SU-DHL-6 (cell line): Measurements from ENCODE around the gene SERPINB3.

ENCODE experiments used
- H2AFZ ChIP-seq: fragments of 200-600 bp; sonication (generic); 2 replicates; pipeline ENCODE4 v1.6.1; 2014; ENCODE audit warnings: low read depth, mild to moderate bottlenecking, moderate library complexity, mixed read lengths, antibody characterized with exemption, low read length; ENCODE audit not compliant: severe bottlenecking
- H3F3A ChIP-seq: fragments of 200-600 bp; shearing (Covaris generic); 2 replicates; pipeline ENCODE4 v1.6.0; 2016; ENCODE audit warnings: antibody characterized with exemption, mild to moderate bottlenecking; ENCODE audit not compliant: insufficient read depth
- H3K27ac ChIP-seq: fragments of 200-600 bp; sonication (generic); 2 replicates; pipeline ENCODE4 v1.5.1; 2016; ENCODE audit warnings: low read depth, mild to moderate bottlenecking, low read length, moderate library complexity, mixed read lengths
- H3K27me3 ChIP-seq: fragments of 200-600 bp; sonication (generic), shearing (Covaris generic); 2 replicates; pipeline ENCODE4 v1.6.0; 2014; ENCODE audit warnings: mild to moderate bottlenecking, low read length
- H3K36me3 ChIP-seq: fragments of 200-600 bp; sonication (generic); 2 replicates; pipeline ENCODE4 v1.6.1; 2014; ENCODE audit warnings: mild to moderate bottlenecking, low read length, mixed read lengths
- H3K4me2 ChIP-seq: fragments of 300-600, 200-600 bp; shearing (Covaris generic), sonication (generic); 2 replicates; pipeline ENCODE4 v1.6.0; 2014; ENCODE audit warnings: low read length, low read depth, mild to moderate bottlenecking; ENCODE audit not compliant: poor library complexity, severe bottlenecking
- H3K4me3 ChIP-seq: fragments of 200-600 bp; sonication (generic); 2 replicates; pipeline ENCODE4 v1.5.1; 2014; ENCODE audit warnings: antibody characterized with exemption, low read length, mild to moderate bottlenecking, mixed read lengths; ENCODE audit not compliant: insufficient read depth, poor library complexity, severe bottlenecking
- H3K79me2 ChIP-seq: fragments of 200-600 bp; sonication (generic); 2 replicates; pipeline ENCODE4 v1.6.1; 2014; ENCODE audit warnings: mild to moderate bottlenecking, low read length, moderate library complexity; ENCODE audit not compliant: insufficient read depth
- H3K9ac ChIP-seq: fragments of 200-600 bp; sonication (generic); 2 replicates; pipeline ENCODE4 v1.7.0; 2014; ENCODE audit warnings: mild to moderate bottlenecking, low read length
- H3K9me2 ChIP-seq: fragments of 200-600 bp; sonication (generic); replicated peaks from 2 replicates; pipeline ENCODE4 v1.6.1; 2014; ENCODE audit warnings: low read length; ENCODE audit not compliant: insufficient read depth
- H3K9me3 ChIP-seq: fragments of 200-600 bp; sonication (generic); 2 replicates; pipeline ENCODE4 v1.6.1; 2014; ENCODE audit warnings: low read length, mixed read lengths; ENCODE audit not compliant: insufficient read depth
- H4K20me1 ChIP-seq: fragments of 200-600 bp; sonication (generic); 2 replicates; pipeline ENCODE4 v1.6.1; 2014; ENCODE audit warnings: low read depth, mild to moderate bottlenecking, antibody characterized with exemption, low read length, moderate library complexity, mixed read lengths
- EZH2phosphoT487 ChIP-seq: fragments of 200-600 bp; sonication (generic), shearing (Covaris generic); conservative IDR thresholded peaks from 2 replicates; pipeline ENCODE4 v1.6.1; 2018; ENCODE audit warnings: mild to moderate bottlenecking, antibody characterized with exemption, low read length, moderate library complexity, mixed read lengths
- TF ChIP-seq, protein P1 (sequence below): fragments of 200-600 bp; sonication (generic); IDR thresholded peaks from one replicate; pipeline ENCODE4 v1.5.1; 2017; ENCODE audit warnings: antibody characterized with exemption, mild to moderate bottlenecking, low read length, moderate library complexity; ENCODE audit not compliant: insufficient read depth, poor library complexity, severe bottlenecking

SERPINB3 gene

DNA sequence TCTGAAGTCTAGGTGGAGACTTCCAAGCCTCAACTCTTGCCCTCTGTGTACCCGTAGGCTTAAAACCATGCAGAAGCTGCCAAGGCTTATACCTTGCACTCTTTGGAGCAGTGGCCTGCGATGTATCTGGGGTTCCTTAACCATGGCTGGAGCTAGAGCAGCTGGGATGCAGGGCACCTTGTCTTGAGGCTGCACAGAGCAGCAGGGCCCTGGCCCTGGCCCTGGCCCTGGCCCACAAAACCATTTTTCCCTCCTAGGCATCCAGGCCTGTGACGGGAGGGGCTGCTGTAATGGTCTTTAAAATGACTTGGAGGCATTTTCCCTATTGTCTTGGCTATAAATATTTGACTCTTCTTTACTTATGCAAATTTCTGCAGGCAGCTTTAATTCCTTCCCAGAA is 36.8 kb downstream of the SERPINB3 start:
- TF ChIP-seq EZH2phosphoT487, result no peak
- TF ChIP-seq, protein P1, sequence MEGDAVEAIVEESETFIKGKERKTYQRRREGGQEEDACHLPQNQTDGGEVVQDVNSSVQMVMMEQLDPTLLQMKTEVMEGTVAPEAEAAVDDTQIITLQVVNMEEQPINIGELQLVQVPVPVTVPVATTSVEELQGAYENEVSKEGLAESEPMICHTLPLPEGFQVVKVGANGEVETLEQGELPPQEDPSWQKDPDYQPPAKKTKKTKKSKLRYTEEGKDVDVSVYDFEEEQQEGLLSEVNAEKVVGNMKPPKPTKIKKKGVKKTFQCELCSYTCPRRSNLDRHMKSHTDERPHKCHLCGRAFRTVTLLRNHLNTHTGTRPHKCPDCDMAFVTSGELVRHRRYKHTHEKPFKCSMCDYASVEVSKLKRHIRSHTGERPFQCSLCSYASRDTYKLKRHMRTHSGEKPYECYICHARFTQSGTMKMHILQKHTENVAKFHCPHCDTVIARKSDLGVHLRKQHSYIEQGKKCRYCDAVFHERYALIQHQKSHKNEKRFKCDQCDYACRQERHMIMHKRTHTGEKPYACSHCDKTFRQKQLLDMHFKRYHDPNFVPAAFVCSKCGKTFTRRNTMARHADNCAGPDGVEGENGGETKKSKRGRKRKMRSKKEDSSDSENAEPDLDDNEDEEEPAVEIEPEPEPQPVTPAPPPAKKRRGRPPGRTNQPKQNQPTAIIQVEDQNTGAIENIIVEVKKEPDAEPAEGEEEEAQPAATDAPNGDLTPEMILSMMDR, result no peak
- Histone ChIP-seq H3K27me3 (no peaks in the 10 kb centered on the region), H3K79me2 (no peaks in the 10 kb centered on the region), H3K27ac (no peak overlapping the region), H3K9ac (no peak overlapping the region), H3K36me3 (no peaks in the 10 kb centered on the region), H3F3A (no peaks in the 10 kb centered on the region), H3K9me3 (peaks cover 21% of the 10 kb centered on the region; the same call in 1 of the 2 replicates), H3K4me3 (no peak overlapping the region), H4K20me1 (no peaks in the 10 kb centered on the region), H2AFZ (no peak overlapping the region), H3K9me2 (no peaks in the 10 kb centered on the region), H3K4me2 (no peak overlapping the region)

DNA sequence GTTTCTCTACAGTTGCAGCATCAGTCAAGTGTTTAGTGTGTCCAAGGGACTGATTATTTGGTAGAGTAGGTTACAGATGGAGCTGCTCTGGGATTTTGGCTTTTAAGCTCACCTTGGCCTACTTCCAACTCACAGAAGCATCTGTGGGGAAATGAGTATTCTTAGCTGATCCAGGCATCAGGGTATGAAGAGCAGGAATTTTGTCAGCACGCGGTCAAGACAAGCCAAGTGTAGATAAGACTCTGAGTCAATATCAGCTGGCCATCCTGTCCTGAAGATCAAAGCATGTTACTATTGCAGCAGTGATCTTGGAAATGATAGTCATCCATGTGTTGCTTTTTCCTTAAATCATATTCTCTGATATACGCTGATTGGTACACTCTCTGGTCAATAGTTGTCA is 42.0 kb downstream of the SERPINB3 start:
- Histone ChIP-seq H3K27me3 (no peaks in the 10 kb centered on the region), H4K20me1 (no peaks in the 10 kb centered on the region), H3K79me2 (no peaks in the 10 kb centered on the region), H3K9me2 (no peaks in the 10 kb centered on the region), H3F3A (no peaks in the 10 kb centered on the region), H3K9me3 (peaks cover 9% of the 10 kb centered on the region; the same call in 1 of the 2 replicates), H3K27ac (no peak overlapping the region), H3K4me3 (no peak overlapping the region), H3K36me3 (no peaks in the 10 kb centered on the region), H3K9ac (no peak overlapping the region), H2AFZ (no peak overlapping the region), H3K4me2 (no peak overlapping the region)
- TF ChIP-seq, protein P1, result no peak
- no peak for TF ChIP-seq EZH2phosphoT487

DNA sequence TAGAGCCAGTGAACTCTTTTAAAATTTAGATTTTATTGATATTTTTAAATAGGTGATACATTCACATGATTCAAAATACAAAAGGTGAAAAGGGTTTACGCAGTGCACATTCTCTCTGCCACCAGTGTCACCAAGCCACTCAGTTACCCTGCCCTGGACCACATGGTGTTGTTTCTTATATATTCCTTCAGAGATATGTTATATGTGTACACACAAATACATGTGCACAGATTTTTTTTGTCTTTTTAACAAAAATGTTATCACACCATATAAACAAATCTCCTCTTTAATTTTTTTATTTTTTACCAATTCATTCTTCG is 43.8 kb downstream of the SERPINB3 start:
- Histone ChIP-seq H3K4me3 (no peak overlapping the region), H3K36me3 (no peaks in the 10 kb centered on the region), H4K20me1 (no peaks in the 10 kb centered on the region), H3K9ac (no peak overlapping the region), H2AFZ (no peak overlapping the region), H3K9me2 (no peaks in the 10 kb centered on the region), H3K27me3 (no peaks in the 10 kb centered on the region), H3K27ac (no peak overlapping the region), H3F3A (no peaks in the 10 kb centered on the region), H3K9me3 (no peaks in the 10 kb centered on the region), H3K4me2 (no peak overlapping the region), H3K79me2 (no peaks in the 10 kb centered on the region)
- TF ChIP-seq, protein P1, result no peak
- no peak for TF ChIP-seq EZH2phosphoT487
